ENCODE measurements around the gene C14orf132. TPM values are rescaled to one million over a fixed set of nuclear protein-coding genes. Genes with fewer than 3 reads are reported as not detected.
A peak's percentile ranks its signal among the peaks of the same experiment; 100 is the strongest.

C14orf132 gene
- total and polyA plus RNA-seq, 2 donors = 1.7 to 4.3 TPM

DNA sequence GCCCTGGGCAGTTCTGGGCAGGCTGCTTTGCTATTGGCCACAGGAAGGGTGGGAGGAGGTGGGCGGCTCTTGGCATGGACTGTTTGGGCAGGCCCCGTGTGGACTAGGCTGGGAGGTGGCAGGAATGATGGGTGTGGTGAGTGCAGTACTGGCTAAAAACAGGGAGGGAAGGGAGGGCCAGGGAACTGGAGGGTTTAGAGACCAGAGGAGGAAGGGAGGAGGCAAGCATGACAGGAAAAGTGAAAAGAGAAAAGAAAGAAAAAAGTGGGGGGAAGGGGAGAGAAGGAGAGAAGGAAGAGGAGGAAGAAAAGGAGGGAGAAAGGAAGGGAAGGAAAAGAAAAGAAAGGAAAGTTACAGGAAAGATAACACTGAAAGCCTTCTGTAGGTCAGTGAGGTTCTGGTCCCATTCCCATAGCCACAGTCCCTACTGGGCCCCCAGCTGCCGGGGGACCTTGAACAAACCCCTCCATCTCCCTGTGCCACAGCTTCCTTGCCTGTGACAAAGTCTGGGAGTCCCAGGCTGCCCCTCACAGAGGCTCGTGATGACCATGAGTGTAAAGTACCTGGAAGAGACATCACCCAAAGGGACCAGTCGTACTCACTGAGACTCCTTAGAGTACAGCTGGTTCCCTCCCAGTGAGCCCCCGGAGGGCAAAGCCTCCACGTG, 1.1 kb upstream of the C14orf132 start:
- Histone ChIP-seq H3K36me3 (ENCODE audit: control insufficient read depth in 2 of 2, insufficient read depth in 2 of 2, low read length in 1 of 2) (no peaks in the 10 kb centered on the region), H3K4me3 (ENCODE audit: low read length in 2 of 2) (no peak overlapping the region), H3K9me3 (ENCODE audit: control insufficient read depth in 2 of 2, insufficient read depth in 1 of 2, low read length in 1 of 2) (no peaks in the 10 kb centered on the region)

DNA sequence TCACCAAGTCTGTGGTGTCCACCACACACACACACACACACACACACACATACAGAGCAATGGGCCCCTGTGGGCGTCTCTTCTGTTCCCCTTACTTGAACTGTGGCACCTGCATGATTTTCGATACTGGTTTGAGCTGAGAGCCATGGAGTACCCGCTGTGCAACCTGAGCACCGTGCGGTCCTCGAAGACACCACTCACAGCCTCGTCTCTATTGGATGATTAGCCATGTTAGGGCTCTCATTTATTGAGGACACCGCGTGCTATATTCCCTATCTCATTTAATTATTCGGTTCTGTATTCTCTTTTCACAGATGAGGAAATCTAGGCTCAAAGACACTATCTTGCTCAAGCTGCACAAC, 623 bp upstream of the C14orf132 start:
- 39% methylated on average over 10 of the region's 10 CpGs for WGBS
- DNase-seq (ENCODE audit: low read depth in 6 of 9, low spot score in 9 of 9) = no peak
- H3K4me3 ChIP-seq (ENCODE audit: low read length in 2 of 2) = no peak overlapping the region

More for the DNA sequence above, 1.1 kb upstream of the C14orf132 start:
- Histone ChIP-seq H3K27me3 (ENCODE audit: control insufficient read depth in 2 of 2, insufficient read depth in 1 of 2, low read length in 1 of 2) (peaks cover 29 to 55% of the 10 kb centered on the region in 2 donors), H3K27ac (ENCODE audit: low read depth in 1 of 2, low read length in 1 of 2) (no peak overlapping the region), H3K4me1 (ENCODE audit: control insufficient read depth in 2 of 2, insufficient read depth in 2 of 2, low read length in 2 of 2) (peaks cover 0 to 2% of the 10 kb centered on the region in 2 donors)
- DNase-seq (ENCODE audit: low read depth in 6 of 9, low spot score in 9 of 9) = no peak
- 38% methylated on average over 7 of the region's 7 CpGs for WGBS

DNA sequence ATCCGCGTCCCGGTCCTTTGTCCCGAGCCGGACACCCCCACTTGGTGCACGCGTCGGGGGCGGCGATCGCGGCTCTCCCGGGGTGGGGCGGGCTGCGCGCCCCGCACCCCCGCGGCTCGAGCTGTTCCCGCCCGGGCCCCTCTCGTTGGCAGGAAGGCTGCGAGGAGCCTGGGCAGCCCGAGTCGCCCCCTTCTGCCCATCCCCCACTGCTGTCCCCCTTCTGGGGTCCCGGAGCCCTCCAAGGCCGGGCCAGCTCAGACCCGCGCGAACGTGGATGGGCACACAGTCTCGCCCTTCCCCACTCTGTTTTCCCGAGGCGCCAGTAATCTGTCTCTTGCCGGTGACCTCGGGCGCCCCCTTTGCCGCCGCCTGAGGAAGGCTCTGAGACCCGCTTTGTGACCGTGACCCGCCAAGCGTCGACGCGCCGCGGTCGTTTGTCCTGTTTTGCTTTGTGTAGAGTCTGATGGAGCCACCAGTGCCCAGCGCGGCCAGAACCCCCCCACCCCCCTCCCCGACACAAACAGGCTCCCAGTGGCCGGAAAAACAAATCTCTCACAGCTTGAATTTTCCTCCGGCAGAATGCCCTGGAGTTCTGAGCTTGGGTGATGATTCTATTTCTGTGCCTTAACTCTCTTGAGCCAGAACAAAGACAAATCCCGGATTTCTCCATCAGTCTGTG, 610 bp downstream of the C14orf132 start:
- 2% methylated on average over 56 of the region's 56 CpGs for WGBS
- Histone ChIP-seq H3K27ac (ENCODE audit: low read depth in 1 of 2, low read length in 1 of 2) (no peak overlapping the region), H3K4me3 (ENCODE audit: low read length in 2 of 2) (peak overlapping the region in 1 of 2 donors; percentile 42), H3K36me3 (ENCODE audit: control insufficient read depth in 2 of 2, insufficient read depth in 2 of 2, low read length in 1 of 2) (no peaks in the 10 kb centered on the region), H3K9me3 (ENCODE audit: control insufficient read depth in 2 of 2, insufficient read depth in 1 of 2, low read length in 1 of 2) (no peaks in the 10 kb centered on the region), H3K27me3 (ENCODE audit: control insufficient read depth in 2 of 2, insufficient read depth in 1 of 2, low read length in 1 of 2) (peaks cover 29 to 55% of the 10 kb centered on the region in 2 donors), H3K4me1 (ENCODE audit: control insufficient read depth in 2 of 2, insufficient read depth in 2 of 2, low read length in 2 of 2) (peaks cover 0 to 2% of the 10 kb centered on the region in 2 donors)
- DNase-seq (ENCODE audit: low read depth in 6 of 9, low spot score in 9 of 9) = peak in 1 of 9 donors; percentile 5

More for the DNA sequence above, 623 bp upstream of the C14orf132 start:
- no peaks in the 10 kb centered on the region for H3K9me3 ChIP-seq (ENCODE audit: control insufficient read depth in 2 of 2, insufficient read depth in 1 of 2, low read length in 1 of 2)
- no peak overlapping the region for H3K27ac ChIP-seq (ENCODE audit: low read depth in 1 of 2, low read length in 1 of 2)
- H3K27me3 ChIP-seq (ENCODE audit: control insufficient read depth in 2 of 2, insufficient read depth in 1 of 2, low read length in 1 of 2) = peaks cover 29 to 55% of the 10 kb centered on the region in 2 donors
- peaks cover 0 to 2% of the 10 kb centered on the region in 2 donors for H3K4me1 ChIP-seq (ENCODE audit: control insufficient read depth in 2 of 2, insufficient read depth in 2 of 2, low read length in 2 of 2)
- no peaks in the 10 kb centered on the region for H3K36me3 ChIP-seq (ENCODE audit: control insufficient read depth in 2 of 2, insufficient read depth in 2 of 2, low read length in 1 of 2)

DNA sequence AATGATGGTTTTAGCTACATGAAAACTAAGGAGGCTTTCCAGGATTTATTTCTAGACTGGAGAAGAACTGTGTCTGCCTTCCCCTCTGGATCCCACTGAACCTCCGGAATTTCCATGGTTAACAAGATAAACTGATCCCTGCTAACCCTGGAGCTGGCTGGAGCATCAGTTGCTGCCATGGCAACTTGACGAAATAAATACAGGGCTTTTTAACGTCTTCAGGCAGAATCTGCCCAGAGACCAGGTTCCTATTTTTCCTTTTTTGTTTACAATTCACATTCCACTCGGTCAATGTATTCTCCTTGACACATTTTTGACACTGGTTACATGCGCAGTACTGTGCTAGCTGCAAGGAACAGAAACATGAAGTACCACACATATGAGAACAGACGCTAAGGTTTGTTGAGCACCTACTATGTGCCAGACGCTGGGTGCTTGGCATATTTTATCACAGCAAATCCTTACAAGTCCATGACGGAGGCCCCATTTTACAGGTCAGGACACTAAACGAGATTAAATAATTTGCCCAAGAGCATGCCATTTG, 1.7 kb downstream of the C14orf132 start:
- Histone ChIP-seq H3K27me3 (ENCODE audit: control insufficient read depth in 2 of 2, insufficient read depth in 1 of 2, low read length in 1 of 2) (peaks cover 29 to 55% of the 10 kb centered on the region in 2 donors), H3K4me1 (ENCODE audit: control insufficient read depth in 2 of 2, insufficient read depth in 2 of 2, low read length in 2 of 2) (peaks cover 0 to 2% of the 10 kb centered on the region in 2 donors), H3K36me3 (ENCODE audit: control insufficient read depth in 2 of 2, insufficient read depth in 2 of 2, low read length in 1 of 2) (no peaks in the 10 kb centered on the region), H3K27ac (ENCODE audit: low read depth in 1 of 2, low read length in 1 of 2) (no peak overlapping the region), H3K4me3 (ENCODE audit: low read length in 2 of 2) (no peak overlapping the region), H3K9me3 (ENCODE audit: control insufficient read depth in 2 of 2, insufficient read depth in 1 of 2, low read length in 1 of 2) (no peaks in the 10 kb centered on the region)
- no peak for DNase-seq (ENCODE audit: low read depth in 6 of 9, low spot score in 9 of 9)
- WGBS = 79% methylated on average over 9 of the region's 9 CpGs

DNA sequence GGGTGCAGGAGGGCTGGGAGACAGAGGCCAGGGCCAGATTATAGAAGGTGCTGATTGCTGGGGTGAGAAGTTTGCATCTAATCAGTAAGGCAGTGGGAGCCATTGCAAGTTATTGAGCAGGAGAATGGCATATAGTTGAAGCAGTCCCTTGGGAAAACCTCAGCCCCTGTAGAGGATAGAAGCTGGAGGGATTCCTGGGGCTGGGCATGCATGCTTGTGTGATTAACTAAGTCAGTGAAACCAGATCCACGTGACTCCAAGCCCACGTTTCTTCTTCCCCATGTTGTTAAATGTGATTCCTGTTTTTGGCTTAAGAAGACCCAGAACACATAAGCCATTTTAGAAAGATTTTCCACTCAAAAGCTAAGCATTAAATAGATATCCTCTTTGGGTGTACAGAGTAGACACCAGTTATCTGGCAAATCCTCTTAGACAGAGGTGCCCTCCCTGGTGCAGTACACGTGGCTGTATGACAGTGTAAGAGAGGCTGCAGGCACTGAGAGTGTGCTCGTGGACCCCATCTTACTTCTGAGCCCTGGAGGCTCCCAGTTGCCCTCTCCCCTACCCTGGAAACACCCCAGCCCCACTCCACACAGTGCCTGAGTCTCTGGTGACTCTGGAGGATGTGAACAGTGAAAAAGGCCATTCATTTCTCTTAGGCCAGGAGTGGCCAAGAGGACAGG, 3.2 kb downstream of the C14orf132 start:
- no peak overlapping the region for H3K27ac ChIP-seq (ENCODE audit: low read depth in 1 of 2, low read length in 1 of 2)
- no peak overlapping the region for H3K4me3 ChIP-seq (ENCODE audit: low read length in 2 of 2)
- 70% methylated on average over 4 of the region's 4 CpGs for WGBS
- no peak for DNase-seq (ENCODE audit: low read depth in 6 of 9, low spot score in 9 of 9)
- H3K9me3 ChIP-seq (ENCODE audit: control insufficient read depth in 2 of 2, insufficient read depth in 1 of 2, low read length in 1 of 2) = no peaks in the 10 kb centered on the region
- H3K36me3 ChIP-seq (ENCODE audit: control insufficient read depth in 2 of 2, insufficient read depth in 2 of 2, low read length in 1 of 2) = no peaks in the 10 kb centered on the region
- H3K4me1 ChIP-seq (ENCODE audit: control insufficient read depth in 2 of 2, insufficient read depth in 2 of 2, low read length in 2 of 2) = peaks cover 0 to 2% of the 10 kb centered on the region in 2 donors
- H3K27me3 ChIP-seq (ENCODE audit: control insufficient read depth in 2 of 2, insufficient read depth in 1 of 2, low read length in 1 of 2) = peaks cover 29 to 52% of the 10 kb centered on the region in 2 donors

DNA sequence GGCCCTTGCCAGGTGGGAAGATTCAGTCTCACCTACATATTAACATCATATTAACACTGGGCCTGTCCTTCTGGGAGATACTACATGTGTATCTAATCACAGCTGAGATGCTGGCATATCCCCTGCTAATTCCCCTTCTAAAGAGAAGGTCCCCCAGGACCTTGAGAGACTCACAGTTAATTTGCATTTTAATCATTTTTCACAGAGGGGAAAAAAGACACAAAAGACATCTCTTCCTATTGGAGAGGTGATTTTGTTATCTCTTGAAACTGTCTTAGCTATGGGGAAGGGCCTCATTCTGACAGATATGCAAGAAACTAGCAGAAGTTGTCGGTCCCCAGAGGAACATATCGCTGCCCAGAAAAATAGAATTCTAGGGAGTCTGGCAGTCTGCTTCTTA, 7.5 kb downstream of the C14orf132 start:
- no peaks in the 10 kb centered on the region for H3K4me1 ChIP-seq (ENCODE audit: control insufficient read depth in 2 of 2, insufficient read depth in 2 of 2, low read length in 2 of 2)
- no peak overlapping the region for H3K27ac ChIP-seq (ENCODE audit: low read depth in 1 of 2, low read length in 1 of 2)

DNA sequence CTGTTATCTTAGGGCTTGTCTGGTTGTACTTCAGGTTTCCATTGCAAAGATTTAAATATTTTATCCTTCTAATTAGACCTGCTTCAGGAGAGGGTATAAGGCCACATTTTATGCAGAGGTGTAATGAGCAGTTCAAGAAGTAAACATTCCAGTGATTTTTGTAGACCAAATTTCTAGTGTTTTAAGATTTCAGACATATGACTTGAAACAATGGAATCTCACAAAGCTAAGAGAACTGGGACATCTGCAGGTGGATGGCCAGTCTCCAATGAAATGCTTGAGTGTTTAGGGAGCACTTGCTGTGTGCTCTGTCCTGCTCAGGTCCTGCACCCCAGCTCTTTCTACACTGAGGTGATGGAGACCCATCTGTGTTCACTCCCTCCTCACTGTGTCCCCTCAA, 7.9 kb downstream of the C14orf132 start:
- no peak for DNase-seq (ENCODE audit: low read depth in 6 of 9, low spot score in 9 of 9)
- H3K4me3 ChIP-seq (ENCODE audit: low read length in 2 of 2) = no peak overlapping the region

More for the DNA sequence above, 7.5 kb downstream of the C14orf132 start:
- Histone ChIP-seq H3K27me3 (ENCODE audit: control insufficient read depth in 2 of 2, insufficient read depth in 1 of 2, low read length in 1 of 2) (peaks cover 0 to 9% of the 10 kb centered on the region in 2 donors), H3K4me3 (ENCODE audit: low read length in 2 of 2) (no peak overlapping the region), H3K36me3 (ENCODE audit: control insufficient read depth in 2 of 2, insufficient read depth in 2 of 2, low read length in 1 of 2) (no peaks in the 10 kb centered on the region), H3K9me3 (ENCODE audit: control insufficient read depth in 2 of 2, insufficient read depth in 1 of 2, low read length in 1 of 2) (no peaks in the 10 kb centered on the region)
- 96% methylated on average over 2 of the region's 2 CpGs for WGBS
- DNase-seq (ENCODE audit: low read depth in 6 of 9, low spot score in 9 of 9) = no peak

DNA sequence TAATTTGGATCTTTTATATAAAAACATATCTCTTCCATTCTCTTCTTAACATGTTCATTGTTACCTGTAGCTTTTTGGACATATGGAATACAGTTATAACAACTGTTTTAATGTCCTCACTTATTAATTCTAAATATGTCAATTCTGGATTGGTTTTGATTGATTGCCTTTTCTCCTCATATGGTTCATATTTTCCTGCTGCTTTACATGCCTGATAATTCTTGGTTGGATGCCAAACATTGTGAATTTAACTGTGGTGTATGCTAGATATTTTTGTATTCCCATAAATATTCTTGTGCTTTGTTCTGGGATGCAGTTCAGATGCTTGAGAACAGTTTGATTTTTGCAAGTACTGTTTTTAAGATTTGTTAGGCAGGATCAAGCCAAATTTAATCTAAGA, 10.8 kb downstream of the C14orf132 start:
- Histone ChIP-seq H3K27me3 (ENCODE audit: control insufficient read depth in 2 of 2, insufficient read depth in 1 of 2, low read length in 1 of 2) (no peaks in the 10 kb centered on the region), H3K4me3 (ENCODE audit: low read length in 2 of 2) (no peak overlapping the region), H3K27ac (ENCODE audit: low read depth in 1 of 2, low read length in 1 of 2) (no peak overlapping the region), H3K9me3 (ENCODE audit: control insufficient read depth in 2 of 2, insufficient read depth in 1 of 2, low read length in 1 of 2) (no peaks in the 10 kb centered on the region), H3K4me1 (ENCODE audit: control insufficient read depth in 2 of 2, insufficient read depth in 2 of 2, low read length in 2 of 2) (no peaks in the 10 kb centered on the region), H3K36me3 (ENCODE audit: control insufficient read depth in 2 of 2, insufficient read depth in 2 of 2, low read length in 1 of 2) (no peaks in the 10 kb centered on the region)
- DNase-seq (ENCODE audit: low read depth in 6 of 9, low spot score in 9 of 9) = no peak

More for the DNA sequence above, 7.9 kb downstream of the C14orf132 start:
- Histone ChIP-seq H3K27me3 (ENCODE audit: control insufficient read depth in 2 of 2, insufficient read depth in 1 of 2, low read length in 1 of 2) (peaks cover 0 to 6% of the 10 kb centered on the region in 2 donors), H3K4me1 (ENCODE audit: control insufficient read depth in 2 of 2, insufficient read depth in 2 of 2, low read length in 2 of 2) (no peaks in the 10 kb centered on the region), H3K27ac (ENCODE audit: low read depth in 1 of 2, low read length in 1 of 2) (no peak overlapping the region), H3K9me3 (ENCODE audit: control insufficient read depth in 2 of 2, insufficient read depth in 1 of 2, low read length in 1 of 2) (no peaks in the 10 kb centered on the region), H3K36me3 (ENCODE audit: control insufficient read depth in 2 of 2, insufficient read depth in 2 of 2, low read length in 1 of 2) (no peaks in the 10 kb centered on the region)

DNA sequence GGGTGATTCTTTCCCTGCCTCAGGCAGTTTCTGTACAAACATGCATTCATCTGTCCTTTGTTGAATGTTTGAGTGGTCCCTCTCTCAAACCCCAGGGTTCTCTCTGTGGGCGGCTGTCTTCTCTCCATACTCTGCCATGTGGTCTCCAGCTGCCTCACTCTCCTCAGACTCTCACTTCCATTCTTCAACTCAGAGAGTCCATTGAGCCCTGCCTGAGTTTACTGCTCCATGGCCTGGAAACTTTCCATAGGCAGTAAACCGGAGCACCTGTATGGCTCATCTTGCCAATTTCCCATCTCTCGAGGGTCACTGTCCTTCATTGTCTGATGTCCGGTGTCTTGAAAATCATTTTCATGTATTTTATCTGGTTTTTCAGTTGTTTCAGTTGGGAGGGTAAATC, 11.3 kb downstream of the C14orf132 start:
- Histone ChIP-seq H3K27ac (ENCODE audit: low read depth in 1 of 2, low read length in 1 of 2) (no peak overlapping the region), H3K4me3 (ENCODE audit: low read length in 2 of 2) (no peak overlapping the region)

More for the DNA sequence above, 11.3 kb downstream of the C14orf132 start:
- DNase-seq (ENCODE audit: low read depth in 6 of 9, low spot score in 9 of 9) = no peak
- H3K36me3 ChIP-seq (ENCODE audit: control insufficient read depth in 2 of 2, insufficient read depth in 2 of 2, low read length in 1 of 2) = no peaks in the 10 kb centered on the region
- no peaks in the 10 kb centered on the region for H3K4me1 ChIP-seq (ENCODE audit: control insufficient read depth in 2 of 2, insufficient read depth in 2 of 2, low read length in 2 of 2)
- no peaks in the 10 kb centered on the region for H3K27me3 ChIP-seq (ENCODE audit: control insufficient read depth in 2 of 2, insufficient read depth in 1 of 2, low read length in 1 of 2)
- H3K9me3 ChIP-seq (ENCODE audit: control insufficient read depth in 2 of 2, insufficient read depth in 1 of 2, low read length in 1 of 2) = no peaks in the 10 kb centered on the region
- 95% methylated on average over 4 of the region's 4 CpGs for WGBS

All from thymus (tissue), 11 donors.